VCaP (cell line): ENCODE data around the gene THOC5.

Experiments
- H3K27ac ChIP-seq: fragments of 450-650 bp; 2 replicates; pipeline ENCODE4 v1.5.1; 2017
- TF ChIP-seq, protein P1 (sequence below): fragments of 450-650 bp; conservative IDR thresholded peaks from 2 replicates; pipeline ENCODE4 v1.5.1; 2017; ENCODE audit warnings: mild to moderate bottlenecking, moderate library complexity

Gene THOC5

GRCh38 chr22:29524442-29525191 is 28.9 kb downstream of the THOC5 start:
- TF ChIP-seq, protein P1, sequence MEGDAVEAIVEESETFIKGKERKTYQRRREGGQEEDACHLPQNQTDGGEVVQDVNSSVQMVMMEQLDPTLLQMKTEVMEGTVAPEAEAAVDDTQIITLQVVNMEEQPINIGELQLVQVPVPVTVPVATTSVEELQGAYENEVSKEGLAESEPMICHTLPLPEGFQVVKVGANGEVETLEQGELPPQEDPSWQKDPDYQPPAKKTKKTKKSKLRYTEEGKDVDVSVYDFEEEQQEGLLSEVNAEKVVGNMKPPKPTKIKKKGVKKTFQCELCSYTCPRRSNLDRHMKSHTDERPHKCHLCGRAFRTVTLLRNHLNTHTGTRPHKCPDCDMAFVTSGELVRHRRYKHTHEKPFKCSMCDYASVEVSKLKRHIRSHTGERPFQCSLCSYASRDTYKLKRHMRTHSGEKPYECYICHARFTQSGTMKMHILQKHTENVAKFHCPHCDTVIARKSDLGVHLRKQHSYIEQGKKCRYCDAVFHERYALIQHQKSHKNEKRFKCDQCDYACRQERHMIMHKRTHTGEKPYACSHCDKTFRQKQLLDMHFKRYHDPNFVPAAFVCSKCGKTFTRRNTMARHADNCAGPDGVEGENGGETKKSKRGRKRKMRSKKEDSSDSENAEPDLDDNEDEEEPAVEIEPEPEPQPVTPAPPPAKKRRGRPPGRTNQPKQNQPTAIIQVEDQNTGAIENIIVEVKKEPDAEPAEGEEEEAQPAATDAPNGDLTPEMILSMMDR: peak; percentile 53
- H3K27ac ChIP-seq: peak overlapping the region; percentile 34

GRCh38 chr22:29523761-29524160 is 29.8 kb downstream of the THOC5 start:
- peak overlapping the region; percentile 34 for H3K27ac ChIP-seq
- TF ChIP-seq, protein P1: no peak

DNA sequence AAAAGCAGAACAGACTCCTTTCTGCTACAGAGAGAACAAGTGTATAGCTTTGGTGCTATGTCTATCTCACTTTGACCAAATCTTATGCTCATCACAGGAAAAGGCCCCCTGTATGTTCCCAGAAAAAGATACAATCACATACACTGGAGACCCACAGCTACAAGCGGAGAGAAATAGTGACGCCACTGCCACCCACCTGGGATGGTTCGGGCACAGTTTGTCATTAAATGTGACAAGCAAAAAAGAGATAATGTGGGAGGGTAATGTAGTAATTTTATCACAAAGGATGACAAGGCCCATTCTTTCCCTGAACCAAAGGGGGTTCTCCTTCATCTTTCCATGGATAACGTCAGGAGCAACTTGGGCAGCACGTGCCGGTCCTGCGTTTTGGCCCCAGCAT is 32.0 kb downstream of the THOC5 start:
- H3K27ac ChIP-seq: peak overlapping the region; percentile 85

GRCh38 chr22:29520851-29521250 is 32.7 kb downstream of the THOC5 start:
- TF ChIP-seq, protein P1: no peak
- H3K27ac ChIP-seq: peak overlapping the region; percentile 85

More for the DNA sequence above, 32.0 kb downstream of the THOC5 start:
- TF ChIP-seq, protein P1: no peak

- TF ChIP-seq, protein P1: no peak
- peak overlapping the region; percentile 85 for H3K27ac ChIP-seq
These were observed 33.6 kb downstream of the THOC5 start for GRCh38 chr22:29519996-29520395.

DNA sequence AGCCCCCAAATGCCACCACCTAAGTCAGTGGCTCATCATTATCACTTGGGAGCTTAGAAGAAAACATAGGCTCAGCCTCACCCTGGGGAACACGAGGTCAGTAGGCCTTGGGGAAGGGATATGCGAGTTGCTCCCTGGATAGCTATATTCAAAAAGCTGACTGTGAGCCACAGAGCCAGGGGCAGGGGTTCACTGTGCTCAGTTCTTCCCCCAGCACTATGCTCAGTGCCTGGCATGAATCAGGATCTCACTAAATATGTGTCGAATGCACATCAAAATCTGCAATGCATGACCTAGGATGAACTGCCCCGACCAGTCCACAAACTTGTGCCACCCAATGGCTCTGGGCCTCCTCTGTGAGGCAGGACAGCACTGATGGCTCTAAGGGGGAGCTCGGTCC is 35.1 kb downstream of the THOC5 start:
- peak overlapping the region; percentile 85 for H3K27ac ChIP-seq
- TF ChIP-seq, protein P1: no peak

DNA sequence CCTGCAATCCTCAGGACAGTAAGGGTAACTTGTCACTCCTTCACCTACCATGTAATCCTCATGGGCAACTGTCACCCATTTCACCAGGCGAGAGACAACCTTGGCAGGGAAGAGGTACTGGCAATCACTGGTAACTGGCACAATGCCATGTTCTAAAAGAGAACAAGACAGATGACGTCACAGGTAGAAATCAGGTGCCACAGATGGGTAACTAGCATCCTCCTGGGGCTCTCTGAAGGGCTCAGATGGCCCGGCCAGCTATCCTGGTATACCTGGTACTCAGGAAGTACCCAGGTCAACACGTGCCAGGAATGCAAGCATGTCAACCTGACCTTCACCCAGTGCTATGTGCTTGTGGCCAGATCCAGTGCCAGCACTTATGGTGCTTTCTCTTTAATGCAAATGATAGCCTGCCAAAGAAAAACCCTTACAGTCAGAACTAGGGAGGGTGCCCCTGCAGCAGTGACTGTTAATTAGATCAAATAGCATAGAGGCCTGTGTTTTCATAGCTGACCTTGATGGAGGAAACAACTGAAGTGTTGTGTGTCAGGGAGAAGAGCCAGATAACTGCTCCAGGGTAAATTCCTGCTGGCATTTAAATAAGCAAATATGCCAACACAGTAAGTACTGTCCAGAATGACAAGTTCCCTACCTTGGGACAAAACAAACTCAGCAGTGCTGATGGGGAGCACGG is 36.2 kb downstream of the THOC5 start:
- TF ChIP-seq, protein P1: no peak
- peak overlapping the region; percentile 85 for H3K27ac ChIP-seq
